ENCODE measurements around the gene ISCA2. TPM values are rescaled to one million over a fixed set of nuclear protein-coding genes. Genes with fewer than 3 reads are reported as not detected.

ISCA2 gene, protein sequence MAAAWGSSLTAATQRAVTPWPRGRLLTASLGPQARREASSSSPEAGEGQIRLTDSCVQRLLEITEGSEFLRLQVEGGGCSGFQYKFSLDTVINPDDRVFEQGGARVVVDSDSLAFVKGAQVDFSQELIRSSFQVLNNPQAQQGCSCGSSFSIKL
- 24.9 and 44.0 TPM in 2 replicates for total RNA-seq (2014; rRNA removed; shearing (Covaris generic))
- 156 and 171 TPM in 2 replicates for polyA plus RNA-seq (2016; fragmentation: Nextera tagmentation; extraction: Ambion mirVana)
- long read RNA-seq, transcript ISCA2-204 (4 exons, 2,626 nt) = major isoform, 77 of 86 reads
- long read RNA-seq, partial matches to known transcripts = 3 of 86 reads
- long read RNA-seq, other reads (novel, unspliced or antisense) = 2 of 86 reads

DNA sequence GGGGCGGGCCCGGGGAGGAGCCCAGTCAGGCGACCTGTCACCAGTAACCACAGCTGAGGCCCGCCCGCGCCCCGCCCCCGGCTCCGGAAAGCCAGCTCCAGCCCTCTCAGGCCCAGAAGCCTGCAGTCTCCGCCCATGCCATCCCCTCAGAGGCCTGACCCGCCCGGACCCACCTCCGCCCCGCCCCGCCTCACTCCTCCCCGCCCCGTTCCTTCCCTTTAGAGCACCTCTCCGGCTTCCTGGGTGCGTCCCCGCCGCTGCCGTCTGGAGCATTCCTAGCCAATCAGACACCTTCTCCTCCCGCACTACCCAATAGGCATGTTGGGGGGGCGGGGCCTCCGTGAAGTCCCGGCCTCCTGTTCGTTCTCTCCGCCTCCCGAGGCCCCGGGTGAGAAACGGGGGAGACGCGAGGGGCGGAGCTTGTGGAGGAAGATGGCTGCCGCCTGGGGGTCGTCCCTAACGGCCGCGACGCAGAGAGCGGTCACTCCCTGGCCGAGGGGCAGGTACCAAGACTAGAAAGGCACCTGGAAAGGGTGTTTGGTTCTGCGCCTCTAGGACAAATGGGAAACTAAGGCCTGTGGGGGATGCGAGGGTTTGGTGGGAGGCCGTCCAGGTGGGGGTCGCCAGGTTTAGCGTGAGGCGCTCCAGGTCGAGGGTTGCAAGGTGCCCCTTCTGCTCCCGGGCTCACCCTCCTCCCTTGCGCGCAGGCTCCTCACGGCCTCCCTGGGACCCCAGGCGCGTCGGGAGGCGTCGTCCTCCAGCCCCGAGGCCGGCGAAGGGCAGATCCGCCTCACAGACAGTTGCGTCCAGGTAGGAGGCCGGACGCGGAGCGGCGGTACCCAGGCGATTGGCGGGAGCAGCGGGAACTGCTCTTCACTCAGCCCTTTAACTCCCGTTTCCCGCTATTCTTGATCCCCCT lies at the start of gene ISCA2:
Gene ISCA2 (plus strand): TSS at position 423 of the 919 bp plus-strand sequence. CDS start 10 bp downstream, at position 433.
- H2AFZ ChIP-seq = peak within 1 kb of the TSS; percentile 92
- peaks cover 7% of the 10 kb centered on the region for H3F3A ChIP-seq (replicated peaks; ENCODE audit: low read depth)
- H3K79me2 ChIP-seq (replicated peaks; ENCODE audit: insufficient read depth) = peaks cover 61% of the 10 kb centered on the region
- DNase-seq (ENCODE audit: low spot score) (peak; percentile 99), ATAC-seq (peak; percentile 90)
- H3K9me2 ChIP-seq (ENCODE audit: insufficient read depth) = no peaks in the 10 kb centered on the region
- H3K4me3 ChIP-seq = peak within 1 kb of the TSS; percentile 90
- peaks cover 21% of the 10 kb centered on the region for H3K4me1 ChIP-seq (ENCODE audit: insufficient read depth)
- peaks cover 5% of the 10 kb centered on the region; the same call in 2 of the 3 replicates for H3K36me3 Mint-ChIP-seq (ENCODE audit: low read depth)
- 0 out of 2 replicates have a peak, but pooled peaks cover 6% of the 10 kb centered on the region for H3K36me3 ChIP-seq (ENCODE audit: insufficient read depth)
- peak within 1 kb of the TSS; percentile 99 for H3K27ac ChIP-seq (ENCODE audit: low read depth)
- peaks cover 6% of the 10 kb centered on the region for H3K27me3 Mint-ChIP-seq (ENCODE audit: insufficient read depth, low read depth, poor library complexity)
- peak within 1 kb of the TSS; percentile 94 for H3K4me3 Mint-ChIP-seq
- peak within 1 kb of the TSS; percentile 98 for H3K4me2 ChIP-seq
- peaks cover 18% of the 10 kb centered on the region for H3K4me1 Mint-ChIP-seq
- H3K27me3 ChIP-seq (ENCODE audit: insufficient read depth) = no peaks in the 10 kb centered on the region
- peaks cover 7% of the 10 kb centered on the region; the same call in 1 of the 2 replicates for H4K20me1 ChIP-seq (replicated peaks; ENCODE audit: insufficient read depth)
- H3K9me3 Mint-ChIP-seq = no peaks in the 10 kb centered on the region
- peak within 1 kb of the TSS; percentile 95 for H3K27ac Mint-ChIP-seq
- TF ChIP-seq CTCF (conservative IDR thresholded peaks at IDR 0.05; ENCODE audit: low read depth in 2 of 2) (no peak), JUNB (IDR thresholded peaks at IDR 0.05; ENCODE audit: unreplicated experiment) (no peak), EZH2 (IDR thresholded peaks at IDR 0.05; ENCODE audit: low read depth, unreplicated experiment) (no peak), ZNF331 (CRISPR knock-in tag; IDR thresholded peaks at IDR 0.05; ENCODE audit: low read depth) (no peak), ETS1 (IDR thresholded peaks at IDR 0.05) (0 out of 2 replicates have a peak, but pooled peaks have one; percentile 13), POLR2AphosphoS5 (IDR thresholded peaks at IDR 0.05; ENCODE audit: low read depth) (peak; percentile 78), CREB1 (CRISPR knock-in tag; IDR thresholded peaks at IDR 0.05; ENCODE audit: low read depth) (0 out of 2 replicates have a peak, but pooled peaks have one; percentile 15)

- H3F3A ChIP-seq (replicated peaks; ENCODE audit: low read depth) = no peaks in the 10 kb centered on the region
- Mint-ChIP-seq H3K27me3 (ENCODE audit: insufficient read depth, low read depth, poor library complexity) (peaks cover 5% of the 10 kb centered on the region), H3K36me3 (ENCODE audit: low read depth) (no peaks in the 10 kb centered on the region), H3K27ac (no peak overlapping the region; the same call in 1 of the 2 replicates), H3K4me3 (no peak overlapping the region), H3K4me1 (peaks cover 18% of the 10 kb centered on the region), H3K9me3 (no peaks in the 10 kb centered on the region)
- H3K9me2 ChIP-seq (ENCODE audit: insufficient read depth) = no peaks in the 10 kb centered on the region
- H3K79me2 ChIP-seq (replicated peaks; ENCODE audit: insufficient read depth) = no peaks in the 10 kb centered on the region
- H3K36me3 ChIP-seq (ENCODE audit: insufficient read depth) = no peaks in the 10 kb centered on the region
- no peaks in the 10 kb centered on the region for H4K20me1 ChIP-seq (replicated peaks; ENCODE audit: insufficient read depth)
- peaks cover 21% of the 10 kb centered on the region for H3K4me1 ChIP-seq (ENCODE audit: insufficient read depth)
- H3K4me2 ChIP-seq = no peak overlapping the region
- H3K27ac ChIP-seq (ENCODE audit: low read depth) = no peak overlapping the region
- no peak overlapping the region for H3K4me3 ChIP-seq
- H3K27me3 ChIP-seq (ENCODE audit: insufficient read depth) = no peaks in the 10 kb centered on the region
- no peak overlapping the region for H2AFZ ChIP-seq
- peak; percentile 100 for ATAC-seq
- peak; percentile 85 for DNase-seq (ENCODE audit: low spot score)
- TF ChIP-seq EZH2 (IDR thresholded peaks at IDR 0.05; ENCODE audit: low read depth, unreplicated experiment) = no peak
- TF ChIP-seq CTCF (conservative IDR thresholded peaks at IDR 0.05; ENCODE audit: low read depth in 2 of 2) = no peak
- TF ChIP-seq ZNF114 (CRISPR knock-in tag; IDR thresholded peaks at IDR 0.05) = no peak
Measured at GRCh38 chr14:74444866-74445265, 48.7 kb upstream of the ISCA2 start.
